ENCODE data around the gene INTS1. TPM values are rescaled to one million over a fixed set of nuclear protein-coding genes. Genes with fewer than 3 reads are reported as not detected.

INTS1 gene
- total and polyA plus RNA-seq, 10 of the 15 experiments (the other 5 are each of a cell fraction or from before 2014, with no cell fraction given), result 0.52 to 89.0 (median 15.1) TPM

- RAD21 ChIA-PET (ENCODE audit: unreplicated experiment), result no interaction called here
- Histone ChIP-seq H2AFZ (ENCODE audit: control insufficient read depth, low read depth, low read length) (no peak overlapping the region), H4K20me1 (ENCODE audit: control insufficient read depth, insufficient read depth) (no peaks in the 10 kb centered on the region), H3K27ac (ENCODE audit: control insufficient read depth, insufficient read depth) (no peak overlapping the region), H3K36me3 (ENCODE audit: control insufficient read depth in 2 of 2, insufficient read depth in 2 of 2, low read length in 1 of 2) (no peaks in the 10 kb centered on the region), H3K4me2 (ENCODE audit: control insufficient read depth, insufficient read depth) (no peak overlapping the region), H3K79me2 (ENCODE audit: control insufficient read depth, insufficient read depth, low read length) (no peaks in the 10 kb centered on the region), H3K4me1 (ENCODE audit: control insufficient read depth, insufficient read depth, low read length) (no peaks in the 10 kb centered on the region), H3K9me3 (replicated peaks; ENCODE audit: control insufficient read depth, insufficient read depth, low read length) (no peaks in the 10 kb centered on the region), H3K4me3 (no peak overlapping the region), H3K9ac (ENCODE audit: control insufficient read depth, insufficient read depth, low read length) (no peak overlapping the region), H3K27me3 (replicated peaks in 1 of 2; ENCODE audit: control insufficient read depth in 2 of 2, insufficient read depth in 2 of 2, low read length in 1 of 2) (no peaks in the 10 kb centered on the region; a peak in 1 of 4 replicates)
- SMC1A ChIA-PET (ENCODE audit: uncharacterized antibody, unreplicated experiment), result no interaction called here
- 41% methylated on average over 19 of the region's 19 CpGs for WGBS (ENCODE audit: insufficient coverage, insufficient replicate concordance, low lambda C conversion rate, missing lambda C conversion rate)
- ATAC-seq, result no peak
- no TSS peak for BruUV-seq (replicated peaks)
- in situ Hi-C loops (cut with MboI), result no loop called here
- intact Hi-C loops (cut with micrococcal nuclease; ENCODE audit: unreplicated experiment), result no loop called here
- TF ChIP-seq IRF3 (IDR thresholded peaks at IDR 0.05), result no peak
- TF ChIP-seq TCF7 (IDR thresholded peaks at IDR 0.05; ENCODE audit: borderline replicate concordance), result no peak
- no peak for TF ChIP-seq NKRF (conservative IDR thresholded peaks at IDR 0.05)
- TF ChIP-seq TBL1XR1 (IDR thresholded peaks at IDR 0.05; ENCODE audit: low read depth, low read length), result no peak
- TF ChIP-seq DPF2 (IDR thresholded peaks at IDR 0.05), result no peak
- TF ChIP-seq BMI1 (IDR thresholded peaks at IDR 0.05; ENCODE audit: borderline replicate concordance), result no peak
- TF ChIP-seq IKZF2 (IDR thresholded peaks at IDR 0.05), result no peak
- TF ChIP-seq SIX5 (IDR thresholded peaks at IDR 0.05; ENCODE audit: low read depth, low read length, severe bottlenecking), result no peak
- no peak for TF ChIP-seq E2F4 (IDR thresholded peaks at IDR 0.05; ENCODE audit: low read depth, low read length)
- no peak for TF ChIP-seq CBX3 (IDR thresholded peaks at IDR 0.05; ENCODE audit: borderline replicate concordance, low read depth)
- TF ChIP-seq NR2C1 (IDR thresholded peaks at IDR 0.05), result no peak
- no peak for TF ChIP-seq ZNF384 (IDR thresholded peaks at IDR 0.05; ENCODE audit: borderline replicate concordance, low read depth, low read length)
- FAIRE-seq, result no peak
- POLR2A ChIA-PET, result no interaction called here
- DNase-seq (ENCODE audit: low read depth, low spot score), result no peak
- CTCF ChIA-PET, result interaction anchor here (0.7 kb wide), 1 partner anchor 13 kb away, joined by 3 read pairs; no protein-coding TSS in a partner anchor
These were observed 52.0 kb downstream of the INTS1 start for GRCh38 chr7:1452205-1452604.

Measured in GM12878 (cell line).